Activated CD8-positive, alpha-beta T cell treated with anti-CD3 and anti-CD28 coated beads for 36 hours (primary cell): Measurements from ENCODE around the gene PDZD2. TPM values are rescaled to one million over a fixed set of nuclear protein-coding genes. Genes with fewer than 3 reads are reported as not detected.
"Not testable (repeated sequence)": the region's sequence is repeated elsewhere in the genome, so short reads cannot be mapped to it uniquely, and the experiment has no call there.

ENCODE experiments used
- ATAC-seq: fragments of 200-7000 bp; cut with Tn5 transposase; one replicate; pipeline ENCODE4 v1.10.0; 2021; ENCODE audit warnings: mild to moderate bottlenecking, moderate library complexity
- CTCF ChIA-PET: fragments of 350-600 bp; sonication (Branson Sonifier 250); formaldehyde crosslinking; loops from one replicate; lab custom pipeline; 2021; ENCODE audit warnings: antibody characterized with exemption; lab: Charles Lee
- POLR2A ChIA-PET: fragments of 350-600 bp; sonication (Branson Sonifier 250); formaldehyde crosslinking; loops from one replicate; lab custom pipeline; 2021; ENCODE audit warnings: antibody characterized with exemption; lab: Charles Lee
- DNase-seq: peaks from one replicate; pipeline ENCODE4 v3.0.0-alpha.2; 2020
- H3K27ac Mint-ChIP-seq: one replicate; pipeline ENCODE4 v1.8.0; 2021; ENCODE audit warnings: mild to moderate bottlenecking, mixed read lengths
- H3K27me3 Mint-ChIP-seq: one replicate; pipeline ENCODE4 v1.8.0; 2021; ENCODE audit warnings: mixed read lengths
- H3K36me3 Mint-ChIP-seq: one replicate; pipeline ENCODE4 v1.8.0; 2021; ENCODE audit warnings: low read depth, mixed read lengths
- H3K4me1 Mint-ChIP-seq: one replicate; pipeline ENCODE4 v1.8.0; 2021; ENCODE audit warnings: low read depth, mixed read lengths
- H3K4me3 Mint-ChIP-seq: one replicate; pipeline ENCODE4 v1.8.0; 2021; ENCODE audit warnings: mild to moderate bottlenecking, moderate library complexity, mixed read lengths
- H3K9me3 Mint-ChIP-seq: one replicate; pipeline ENCODE4 v1.8.0; 2021; ENCODE audit warnings: mixed read lengths
- CTCF ChIP-seq: fragments of 200-600 bp; IDR thresholded peaks from one replicate; pipeline ENCODE4 v1.8.0; 2022; ENCODE audit warnings: antibody characterized with exemption, mild to moderate bottlenecking
- intact Hi-C: fragments of 100-400 bp; cut with micrococcal nuclease; formaldehyde crosslinking; loops from one replicate; pipeline ENCODE4 v1.10.0; 2022
- total RNA-seq, 2 experiments: library from RNA; stranded (reverse); gene quantifications; one replicate each; pipeline ENCODE4 v1.2.3, GENCODE V29; 2021

Gene PDZD2
- total RNA-seq, 2 experiments from 2014 or later: not detected

GRCh38 chr5:31731710-31732301 lies 92.9 kb downstream of the PDZD2 start:
- Mint-ChIP-seq H3K36me3 (no peaks in the 10 kb centered on the region), H3K4me3 (no peak overlapping the region), H3K9me3 (no peaks in the 10 kb centered on the region), H3K4me1 (no peaks in the 10 kb centered on the region), H3K27ac (no peak overlapping the region), H3K27me3 (no peaks in the 10 kb centered on the region)
- DNase-seq (no peak), ATAC-seq (no peak)
- no peak for TF ChIP-seq CTCF
- intact Hi-C loops: no loop called here
- ChIA-PET POLR2A (no interaction called here), CTCF (no interaction called here)

- H3K36me3 Mint-ChIP-seq, CTCF ChIA-PET, ATAC-seq, POLR2A ChIA-PET, H3K27me3 Mint-ChIP-seq, H3K4me1 Mint-ChIP-seq, intact Hi-C loops, H3K4me3 Mint-ChIP-seq, DNase-seq, H3K9me3 Mint-ChIP-seq, H3K27ac Mint-ChIP-seq: not testable (repeated sequence)
These were observed 93.9 kb downstream of the PDZD2 start for GRCh38 chr5:31732821-31733220.

GRCh38 chr5:31733371-31733770 lies 94.4 kb downstream of the PDZD2 start:
- H3K27me3 Mint-ChIP-seq: no peaks in the 10 kb centered on the region
- no peak overlapping the region for H3K4me3 Mint-ChIP-seq
- ChIA-PET POLR2A (no interaction called here), CTCF (no interaction called here)
- DNase-seq (no peak), ATAC-seq (no peak)
- intact Hi-C loops: no loop called here
- no peaks in the 10 kb centered on the region for H3K4me1 Mint-ChIP-seq
- TF ChIP-seq CTCF: no peak
- H3K36me3 Mint-ChIP-seq: no peaks in the 10 kb centered on the region
- no peaks in the 10 kb centered on the region for H3K9me3 Mint-ChIP-seq
- no peak overlapping the region for H3K27ac Mint-ChIP-seq

GRCh38 chr5:31736127-31736526 lies 97.2 kb downstream of the PDZD2 start:
- no peaks in the 10 kb centered on the region for H3K4me1 Mint-ChIP-seq
- TF ChIP-seq CTCF: no peak

GRCh38 chr5:31738199-31738598 lies 99.3 kb downstream of the PDZD2 start:
- no peaks in the 10 kb centered on the region for H3K27me3 Mint-ChIP-seq
- no peaks in the 10 kb centered on the region for H3K4me1 Mint-ChIP-seq
- no peaks in the 10 kb centered on the region for H3K9me3 Mint-ChIP-seq
- no peak overlapping the region for H3K27ac Mint-ChIP-seq
- no peak for TF ChIP-seq CTCF
- DNase-seq (no peak), ATAC-seq (no peak)
- intact Hi-C loops: no loop called here
- ChIA-PET CTCF (no interaction called here), POLR2A (no interaction called here)
- H3K36me3 Mint-ChIP-seq: no peaks in the 10 kb centered on the region
- no peak overlapping the region for H3K4me3 Mint-ChIP-seq

More at GRCh38 chr5:31736127-31736526, 97.2 kb downstream of the PDZD2 start:
- POLR2A ChIA-PET: no interaction called here
- DNase-seq: no peak
- Mint-ChIP-seq H3K36me3 (no peaks in the 10 kb centered on the region), H3K27ac (no peak overlapping the region), H3K4me3 (no peak overlapping the region), H3K27me3 (no peaks in the 10 kb centered on the region), H3K9me3 (no peaks in the 10 kb centered on the region)
- ATAC-seq: no peak
- intact Hi-C loops: no loop called here
- CTCF ChIA-PET: no interaction called here
